ENCODE results near the gene RPS6KC1. TPM values are rescaled to one million over a fixed set of nuclear protein-coding genes. Genes with fewer than 3 reads are reported as not detected.

The RPS6KC1 gene
- total and polyA plus RNA-seq, 9 donors: 6.8 to 24.6 (median 18.8) TPM

- Histone ChIP-seq H3K9me3 (no peaks in the 10 kb centered on the region), H3K27me3 (no peaks in the 10 kb centered on the region), H3K36me3 (no peaks in the 10 kb centered on the region), H3K4me1 (ENCODE audit: insufficient read depth) (no peaks in the 10 kb centered on the region), H3K4me3 (no peak overlapping the region), H3K27ac (no peak overlapping the region)
- TF ChIP-seq POLR2A (IDR thresholded peaks at IDR 0.05): no peak
- TF ChIP-seq, protein P1, sequence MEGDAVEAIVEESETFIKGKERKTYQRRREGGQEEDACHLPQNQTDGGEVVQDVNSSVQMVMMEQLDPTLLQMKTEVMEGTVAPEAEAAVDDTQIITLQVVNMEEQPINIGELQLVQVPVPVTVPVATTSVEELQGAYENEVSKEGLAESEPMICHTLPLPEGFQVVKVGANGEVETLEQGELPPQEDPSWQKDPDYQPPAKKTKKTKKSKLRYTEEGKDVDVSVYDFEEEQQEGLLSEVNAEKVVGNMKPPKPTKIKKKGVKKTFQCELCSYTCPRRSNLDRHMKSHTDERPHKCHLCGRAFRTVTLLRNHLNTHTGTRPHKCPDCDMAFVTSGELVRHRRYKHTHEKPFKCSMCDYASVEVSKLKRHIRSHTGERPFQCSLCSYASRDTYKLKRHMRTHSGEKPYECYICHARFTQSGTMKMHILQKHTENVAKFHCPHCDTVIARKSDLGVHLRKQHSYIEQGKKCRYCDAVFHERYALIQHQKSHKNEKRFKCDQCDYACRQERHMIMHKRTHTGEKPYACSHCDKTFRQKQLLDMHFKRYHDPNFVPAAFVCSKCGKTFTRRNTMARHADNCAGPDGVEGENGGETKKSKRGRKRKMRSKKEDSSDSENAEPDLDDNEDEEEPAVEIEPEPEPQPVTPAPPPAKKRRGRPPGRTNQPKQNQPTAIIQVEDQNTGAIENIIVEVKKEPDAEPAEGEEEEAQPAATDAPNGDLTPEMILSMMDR (IDR thresholded peaks at IDR 0.05): no peak
- no peak for TF ChIP-seq EP300 (IDR thresholded peaks at IDR 0.05)
- WGBS, 3 donors: 82 to 87% (median 86%) methylated on average over 2 of the region's 2 CpGs
- no peak for DNase-seq
- intact Hi-C loops (cut with DNase I): loop anchor here in 1 of 4 donors (10.0 kb wide), 1 partner anchor 999 kb away; no protein-coding TSS in a partner anchor
Measured at GRCh38 chr1:213125643-213126042, 74.6 kb downstream of the RPS6KC1 start.

DNA sequence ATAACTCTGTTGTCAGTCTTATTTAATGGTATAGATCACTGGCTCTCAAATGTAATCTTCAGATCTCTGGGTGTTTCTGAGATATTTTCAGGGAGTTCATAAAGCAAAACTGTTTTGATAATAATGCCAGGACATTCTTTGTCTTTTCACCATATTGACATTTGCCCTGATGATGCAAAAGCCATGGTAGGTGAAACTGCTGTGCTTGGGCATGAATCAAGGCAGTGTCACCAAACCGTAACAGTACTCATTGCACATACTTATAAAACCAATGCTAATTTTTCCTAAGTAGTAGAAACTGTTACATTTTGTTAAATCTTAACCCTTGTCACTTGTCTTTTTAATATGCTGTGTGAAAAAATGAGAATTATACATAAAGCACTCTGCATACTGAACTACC, 76.0 kb downstream of the RPS6KC1 start:
- Histone ChIP-seq H3K36me3 (no peaks in the 10 kb centered on the region), H3K9me3 (no peaks in the 10 kb centered on the region), H3K4me1 (ENCODE audit: insufficient read depth) (no peaks in the 10 kb centered on the region), H3K27me3 (no peaks in the 10 kb centered on the region), H3K27ac (no peak overlapping the region), H3K4me3 (no peak overlapping the region)
- intact Hi-C loops (cut with DNase I): loop anchor here in 1 of 4 donors (10.0 kb wide), 1 partner anchor 998 kb away; no protein-coding TSS in a partner anchor
- TF ChIP-seq, protein P1 (IDR thresholded peaks at IDR 0.05): no peak
- no peak for TF ChIP-seq POLR2A (IDR thresholded peaks at IDR 0.05)
- TF ChIP-seq EP300 (IDR thresholded peaks at IDR 0.05): no peak
- 96 to 100% (median 98%) methylated on average over 1 of the region's 1 CpG for WGBS, 3 donors
- DNase-seq: no peak

- DNase-seq: no peak
- peaks cover 2% of the 10 kb centered on the region for H3K4me1 ChIP-seq (ENCODE audit: insufficient read depth)
- no peaks in the 10 kb centered on the region for H3K36me3 ChIP-seq
- H3K4me3 ChIP-seq: no peak overlapping the region
- TF ChIP-seq, protein P1 (IDR thresholded peaks at IDR 0.05): no peak
- TF ChIP-seq POLR2A (IDR thresholded peaks at IDR 0.05) (no peak), EP300 (IDR thresholded peaks at IDR 0.05) (no peak)
- no peaks in the 10 kb centered on the region for H3K9me3 ChIP-seq
- no peaks in the 10 kb centered on the region for H3K27me3 ChIP-seq
- intact Hi-C loops (cut with DNase I): no loop called here
- H3K27ac ChIP-seq: no peak overlapping the region
Measured at GRCh38 chr1:213131851-213132655, 81.0 kb downstream of the RPS6KC1 start.

GRCh38 chr1:213135572-213135971, 84.5 kb downstream of the RPS6KC1 start:
- TF ChIP-seq, protein P1 (IDR thresholded peaks at IDR 0.05): no peak
- TF ChIP-seq EP300 (IDR thresholded peaks at IDR 0.05) (no peak), POLR2A (IDR thresholded peaks at IDR 0.05) (no peak)

More at GRCh38 chr1:213135572-213135971, 84.5 kb downstream of the RPS6KC1 start:
- Histone ChIP-seq H3K4me1 (ENCODE audit: insufficient read depth) (peaks cover 2% of the 10 kb centered on the region), H3K27ac (no peak overlapping the region), H3K36me3 (no peaks in the 10 kb centered on the region), H3K27me3 (no peaks in the 10 kb centered on the region), H3K9me3 (no peaks in the 10 kb centered on the region), H3K4me3 (no peak overlapping the region)
- DNase-seq: no peak
- intact Hi-C loops (cut with DNase I): no loop called here

All from ovary (tissue), 9 donors.